ENCODE measurements around the gene SEMA3E.

DNA sequence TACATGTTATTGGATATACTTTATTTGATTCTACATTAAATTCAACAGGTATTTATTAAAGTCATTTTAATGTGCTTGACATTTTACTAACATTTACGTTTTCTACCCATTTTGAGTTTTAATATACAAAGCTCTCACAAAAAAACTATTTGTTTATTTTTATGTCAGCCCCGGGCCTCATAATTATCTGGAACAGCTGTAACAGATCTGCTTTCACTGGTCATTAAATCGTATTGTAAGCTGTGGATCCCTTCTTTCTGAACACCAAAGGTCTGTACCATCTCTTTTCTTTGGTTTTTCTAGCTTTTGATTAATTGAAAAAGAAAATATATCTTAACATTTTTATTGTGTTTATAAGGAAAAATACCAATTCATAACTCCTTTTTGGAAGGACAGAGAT, 73.5 kb downstream of the SEMA3E start:
- TF ChIP-seq MXI1 (IDR thresholded peaks at IDR 0.05; ENCODE audit: low read depth, low read length) (no peak), ETV6 (conservative IDR thresholded peaks at IDR 0.05 in 1 of 2, IDR thresholded peaks at IDR 0.05 in 1 of 2; ENCODE audit: borderline replicate concordance in 1 of 2, low read depth in 1 of 2) (no peak), POLR2A (IDR thresholded peaks at IDR 0.05; ENCODE audit: low read depth, low read length) (no peak), FOXM1 (IDR thresholded peaks at IDR 0.05; ENCODE audit: low read depth, low read length) (no peak), RCOR1 (conservative IDR thresholded peaks at IDR 0.05; ENCODE audit: low read depth, low read length) (no peak), GABPA (IDR thresholded peaks at IDR 0.05; ENCODE audit: low read depth) (no peak), RAD21 (IDR thresholded peaks at IDR 0.05; ENCODE audit: insufficient read depth, low read depth, low read length) (no peak), ESRRA (IDR thresholded peaks at IDR 0.05; ENCODE audit: low read length) (no peak), BHLHE40 (IDR thresholded peaks at IDR 0.05; ENCODE audit: borderline replicate concordance in 1 of 2, low read depth in 2 of 2, low read length in 1 of 2) (no peak), POLR2AphosphoS5 (IDR thresholded peaks at IDR 0.05; ENCODE audit: low read length) (no peak)
- TF ChIP-seq, protein P1, sequence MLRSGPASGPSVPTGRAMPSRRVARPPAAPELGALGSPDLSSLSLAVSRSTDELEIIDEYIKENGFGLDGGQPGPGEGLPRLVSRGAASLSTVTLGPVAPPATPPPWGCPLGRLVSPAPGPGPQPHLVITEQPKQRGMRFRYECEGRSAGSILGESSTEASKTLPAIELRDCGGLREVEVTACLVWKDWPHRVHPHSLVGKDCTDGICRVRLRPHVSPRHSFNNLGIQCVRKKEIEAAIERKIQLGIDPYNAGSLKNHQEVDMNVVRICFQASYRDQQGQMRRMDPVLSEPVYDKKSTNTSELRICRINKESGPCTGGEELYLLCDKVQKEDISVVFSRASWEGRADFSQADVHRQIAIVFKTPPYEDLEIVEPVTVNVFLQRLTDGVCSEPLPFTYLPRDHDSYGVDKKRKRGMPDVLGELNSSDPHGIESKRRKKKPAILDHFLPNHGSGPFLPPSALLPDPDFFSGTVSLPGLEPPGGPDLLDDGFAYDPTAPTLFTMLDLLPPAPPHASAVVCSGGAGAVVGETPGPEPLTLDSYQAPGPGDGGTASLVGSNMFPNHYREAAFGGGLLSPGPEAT (IDR thresholded peaks at IDR 0.05; ENCODE audit: low read depth): no peak
- TF ChIP-seq, protein P2, sequence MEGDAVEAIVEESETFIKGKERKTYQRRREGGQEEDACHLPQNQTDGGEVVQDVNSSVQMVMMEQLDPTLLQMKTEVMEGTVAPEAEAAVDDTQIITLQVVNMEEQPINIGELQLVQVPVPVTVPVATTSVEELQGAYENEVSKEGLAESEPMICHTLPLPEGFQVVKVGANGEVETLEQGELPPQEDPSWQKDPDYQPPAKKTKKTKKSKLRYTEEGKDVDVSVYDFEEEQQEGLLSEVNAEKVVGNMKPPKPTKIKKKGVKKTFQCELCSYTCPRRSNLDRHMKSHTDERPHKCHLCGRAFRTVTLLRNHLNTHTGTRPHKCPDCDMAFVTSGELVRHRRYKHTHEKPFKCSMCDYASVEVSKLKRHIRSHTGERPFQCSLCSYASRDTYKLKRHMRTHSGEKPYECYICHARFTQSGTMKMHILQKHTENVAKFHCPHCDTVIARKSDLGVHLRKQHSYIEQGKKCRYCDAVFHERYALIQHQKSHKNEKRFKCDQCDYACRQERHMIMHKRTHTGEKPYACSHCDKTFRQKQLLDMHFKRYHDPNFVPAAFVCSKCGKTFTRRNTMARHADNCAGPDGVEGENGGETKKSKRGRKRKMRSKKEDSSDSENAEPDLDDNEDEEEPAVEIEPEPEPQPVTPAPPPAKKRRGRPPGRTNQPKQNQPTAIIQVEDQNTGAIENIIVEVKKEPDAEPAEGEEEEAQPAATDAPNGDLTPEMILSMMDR (IDR thresholded peaks at IDR 0.05 in 2 of 3, conservative IDR thresholded peaks at IDR 0.05 in 1 of 3; ENCODE audit: control insufficient read depth in 2 of 3, extremely low read depth in 1 of 3, insufficient read depth in 1 of 3, low read depth in 3 of 3, low read length in 3 of 3): no peak

Data from GM12878 (cell line).